ENCODE data around the gene CCDC110. TPM values are rescaled to one million over a fixed set of nuclear protein-coding genes. Genes with fewer than 3 reads are reported as not detected.
A peak's percentile ranks its signal among the peaks of the same experiment; 100 is the strongest.

Gene CCDC110
- total and polyA plus RNA-seq, 3 donors from 2014 or later = 28.1 to 78.1 (median 39.1) TPM

- peak within 1 kb of the TSS; percentile 65 to 80 for H3K4me3 ChIP-seq
- no peak for DNase-seq
- no peaks in the 10 kb centered on the region for H3K9me3 ChIP-seq
- no peaks in the 10 kb centered on the region for H3K27me3 ChIP-seq
- no peaks in the 10 kb centered on the region for H3K36me3 ChIP-seq (ENCODE audit: low read depth, missing control alignments)
- no peaks in the 10 kb centered on the region for H3K4me1 ChIP-seq
- TF ChIP-seq POLR2A (IDR thresholded peaks at IDR 0.05) (no peak), CTCF (IDR thresholded peaks at IDR 0.05) (no peak)
- intact Hi-C loops (cut with DNase I; ENCODE audit: low total_unique reads) = loop anchor here (5.0 kb wide), 1 partner anchor 188 kb away; the partner anchor contains the start of gene SNX25
- H3K27ac ChIP-seq = peak within 1 kb of the TSS; percentile 97
- 1 to 2% methylated on average over 12 of the region's 12 CpGs for WGBS, 2 donors
These were observed 76.1 kb downstream of the CCDC110 start, which contains the start of gene LRP2BP for GRCh38 chr4:185395238-185395955. LRP2BP (minus strand) TSS chr4:185395924; CDS start chr4:185378186, 17,738 bp downstream.

Small RNA genes within 50 kb of the gene (small RNA-seq; reads per million reads assigned to genes)
- 0 reads per million in 2 donors for gene RF00019

Other genes starting within 250 kb of the CCDC110 start
- 10 to 100 TPM in 1 of 2 donors, 1 to 10 TPM in 1; 7.5 to 11.9 TPM for gene LRP2BP, start 75.8 kb downstream of the CCDC110 start, total RNA-seq
- 49.5 TPM for gene LRP2BP, start 75.8 kb downstream of the CCDC110 start, polyA plus RNA-seq (ENCODE audit: insufficient read depth, low read depth, low replicate concordance)
- 10 to 100 TPM; 12.7 to 23.7 TPM for gene ANKRD37, start 74.9 kb downstream of the CCDC110 start, total RNA-seq
- 19.6 TPM for gene ANKRD37, start 74.9 kb downstream of the CCDC110 start, polyA plus RNA-seq (ENCODE audit: insufficient read depth, low read depth, low replicate concordance)
- 10 to 100 TPM; 64.1 to 73.0 TPM for gene UFSP2, start 45.8 kb downstream of the CCDC110 start, total RNA-seq
- gene UFSP2, start 45.8 kb downstream of the CCDC110 start, polyA plus RNA-seq (ENCODE audit: insufficient read depth, low read depth, low replicate concordance) = 71.3 TPM
- gene PDLIM3, start 63.8 kb upstream of the CCDC110 start, total RNA-seq = 10 to 100 TPM; 29.8 to 41.6 TPM
- gene PDLIM3, start 63.8 kb upstream of the CCDC110 start, polyA plus RNA-seq (ENCODE audit: insufficient read depth, low read depth, low replicate concordance) = 66.4 TPM

Data from testis (tissue), 3 donors.